ENCODE results near the gene CARS1. TPM values are rescaled to one million over a fixed set of nuclear protein-coding genes. Genes with fewer than 3 reads are reported as not detected.
"Not testable (repeated sequence)": the region's sequence is repeated elsewhere in the genome, so short reads cannot be mapped to it uniquely, and the experiment has no call there.

CARS1 gene
- total RNA-seq, 1 donor, result 17.8 TPM

DNA sequence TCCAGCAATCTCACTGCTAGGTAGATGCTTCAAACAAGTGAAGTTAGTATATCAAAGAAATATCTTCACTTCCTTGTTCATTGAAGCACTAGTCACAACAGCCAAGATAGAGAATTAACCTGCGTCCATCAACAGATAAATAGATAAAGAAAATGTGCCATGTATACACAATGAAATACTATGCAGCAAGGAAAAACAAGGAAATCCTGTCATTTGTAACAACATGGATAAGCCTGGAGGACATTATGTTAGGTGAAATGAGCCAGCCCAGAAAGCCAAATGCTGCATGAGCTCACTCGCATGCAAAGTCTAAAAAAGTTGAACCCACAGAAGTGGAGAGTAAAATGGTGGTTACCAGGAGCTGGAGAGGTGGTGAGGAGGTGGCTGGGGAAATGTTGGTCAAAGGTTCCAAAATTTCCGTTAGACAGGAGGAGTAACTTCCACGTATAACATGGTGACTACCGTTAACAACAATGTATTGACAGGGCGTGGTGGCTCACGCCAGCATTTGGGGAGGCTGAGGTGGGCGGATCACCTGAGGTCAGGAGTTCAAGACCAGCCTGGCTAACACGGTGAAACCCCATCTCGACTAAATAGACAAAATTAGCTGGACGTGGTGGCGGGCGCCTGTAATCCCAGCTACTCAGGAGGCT is 23.6 kb upstream of the CARS1 start:
- Histone ChIP-seq H3K9me3 (ENCODE audit: low read depth, low read length) (no peaks in the 10 kb centered on the region), H3K4me3 (ENCODE audit: low read length) (no peak overlapping the region), H3K27me3 (ENCODE audit: insufficient read depth, low read length) (no peaks in the 10 kb centered on the region), H3K4me1 (ENCODE audit: insufficient read depth, low read length) (no peaks in the 10 kb centered on the region)

DNA sequence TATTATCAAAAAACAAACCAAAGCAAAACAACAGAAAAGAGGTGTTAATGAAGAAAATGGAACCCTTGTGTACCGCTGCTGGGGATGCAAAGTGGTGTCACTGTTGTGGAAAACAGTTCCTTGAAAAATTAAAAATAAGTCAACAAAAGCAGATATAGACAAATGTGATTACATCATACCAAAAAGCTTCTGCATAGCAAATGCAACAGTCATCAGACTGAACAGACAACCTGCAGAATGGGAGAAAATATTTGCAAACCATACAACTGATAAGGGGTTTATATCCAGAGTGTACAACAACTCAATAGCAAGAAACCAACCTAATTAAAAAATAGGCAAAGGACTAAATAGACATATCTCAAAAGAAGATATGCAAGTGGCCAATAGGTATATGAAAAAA is 22.9 kb upstream of the CARS1 start:
- Histone ChIP-seq H3K9me3 (ENCODE audit: low read depth, low read length) (no peaks in the 10 kb centered on the region), H3K27me3 (ENCODE audit: insufficient read depth, low read length) (no peaks in the 10 kb centered on the region), H3K4me1 (ENCODE audit: insufficient read depth, low read length) (no peaks in the 10 kb centered on the region), H3K4me3 (ENCODE audit: low read length) (no peak overlapping the region)

DNA sequence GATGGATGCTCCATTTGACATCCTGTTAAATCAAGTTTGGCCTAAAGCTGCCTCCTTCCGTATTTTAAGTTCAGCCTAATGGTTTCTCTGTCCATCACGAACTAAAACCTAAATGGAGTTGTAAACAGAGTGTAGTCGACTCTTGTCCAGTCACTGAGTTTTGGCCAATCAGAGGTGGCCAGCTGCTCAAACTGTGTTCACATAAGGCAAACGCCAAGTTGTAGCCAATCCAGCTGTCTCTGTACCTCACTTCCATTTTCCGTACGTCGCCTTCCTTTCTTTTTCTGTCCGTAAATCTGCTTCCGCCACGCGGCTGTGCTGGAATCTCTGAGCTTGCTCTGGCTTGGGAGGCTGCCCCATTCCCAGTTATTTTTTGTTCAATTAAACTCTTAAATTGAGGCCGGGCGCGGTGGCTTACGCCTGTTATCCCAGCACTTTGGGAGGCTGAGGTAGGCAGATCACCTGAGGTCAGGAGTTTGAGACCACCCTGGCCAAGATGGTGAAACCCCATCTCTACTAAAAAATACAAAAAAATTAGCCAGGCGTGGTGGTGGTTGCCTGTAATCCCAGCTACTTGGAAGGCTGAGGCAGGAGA is 20.7 kb upstream of the CARS1 start:
- Histone ChIP-seq H3K27me3 (ENCODE audit: insufficient read depth, low read length) (no peaks in the 10 kb centered on the region), H3K4me3 (ENCODE audit: low read length) (no peak overlapping the region), H3K4me1 (ENCODE audit: insufficient read depth, low read length) (no peaks in the 10 kb centered on the region), H3K9me3 (ENCODE audit: low read depth, low read length) (no peaks in the 10 kb centered on the region)

DNA sequence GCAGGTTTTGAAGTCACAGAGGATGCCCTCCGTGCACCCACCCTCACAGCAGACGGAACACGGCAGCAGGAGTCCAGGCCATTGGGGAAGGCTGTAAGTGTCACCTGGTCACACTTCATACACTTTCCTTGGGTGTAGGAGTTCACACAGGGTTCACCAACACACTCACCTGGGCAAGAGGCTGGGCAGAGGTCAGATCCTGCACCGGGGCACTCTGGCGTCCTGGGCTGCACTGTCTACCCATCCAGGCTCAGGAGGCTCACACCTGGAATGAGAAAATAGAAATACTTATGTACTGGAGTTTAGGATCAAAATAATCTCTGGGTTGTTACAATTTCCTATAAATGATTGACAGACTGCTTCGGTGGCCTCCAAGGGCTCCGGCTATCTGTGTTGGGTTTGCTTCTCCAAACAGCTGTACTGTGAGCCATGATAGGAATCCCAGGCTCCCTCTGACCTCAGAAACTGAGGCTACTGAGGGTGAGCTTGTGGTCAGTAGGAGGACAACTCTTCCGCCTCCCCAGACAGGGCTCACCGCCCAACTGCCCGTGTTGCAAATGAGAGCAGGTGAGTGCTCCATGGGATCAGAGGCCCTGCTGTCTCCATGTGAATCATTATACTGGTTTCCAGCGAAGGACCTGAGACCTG is 20.1 kb upstream of the CARS1 start:
- Histone ChIP-seq H3K9me3 (ENCODE audit: low read depth, low read length) (no peaks in the 10 kb centered on the region), H3K27me3 (ENCODE audit: insufficient read depth, low read length) (no peaks in the 10 kb centered on the region), H3K4me1 (ENCODE audit: insufficient read depth, low read length) (no peaks in the 10 kb centered on the region), H3K4me3 (ENCODE audit: low read length) (no peak overlapping the region)

DNA sequence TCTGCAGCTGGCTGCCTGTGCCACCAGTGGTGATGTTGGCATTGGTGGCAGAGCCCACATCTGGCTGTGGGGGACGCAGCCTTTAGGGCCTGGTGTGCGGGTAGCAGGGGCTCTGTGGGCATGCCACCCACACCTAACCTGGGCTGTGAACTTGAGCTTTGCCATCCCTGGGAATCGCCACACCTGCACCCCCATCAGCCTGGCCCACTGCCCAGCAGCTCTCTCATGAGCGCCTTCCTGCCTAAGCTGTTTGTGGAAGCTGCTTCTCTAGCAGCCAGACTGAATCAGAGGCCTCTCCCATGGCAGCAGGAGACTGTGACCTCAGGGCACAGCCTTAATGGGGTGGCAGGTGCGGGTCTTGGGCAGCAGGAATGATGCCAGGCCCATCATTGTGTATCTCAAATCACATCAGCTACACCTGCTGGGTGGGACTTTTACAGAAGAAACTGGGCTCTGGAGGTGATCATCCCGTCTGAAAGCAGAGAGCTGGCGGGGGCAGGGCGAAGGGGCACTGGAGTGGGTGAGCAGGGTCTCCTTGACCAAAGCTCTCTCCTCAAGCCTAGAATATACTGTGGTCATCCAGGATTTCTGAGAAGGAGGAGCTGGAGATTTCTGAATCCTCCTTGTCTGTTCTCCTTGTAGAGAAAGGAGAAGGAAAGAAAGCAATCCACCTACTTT is 17.8 kb upstream of the CARS1 start:
- Histone ChIP-seq H3K4me1 (ENCODE audit: insufficient read depth, low read length) (no peaks in the 10 kb centered on the region), H3K4me3 (ENCODE audit: low read length) (no peak overlapping the region), H3K9me3 (ENCODE audit: low read depth, low read length) (no peaks in the 10 kb centered on the region), H3K27me3 (ENCODE audit: insufficient read depth, low read length) (no peaks in the 10 kb centered on the region)

DNA sequence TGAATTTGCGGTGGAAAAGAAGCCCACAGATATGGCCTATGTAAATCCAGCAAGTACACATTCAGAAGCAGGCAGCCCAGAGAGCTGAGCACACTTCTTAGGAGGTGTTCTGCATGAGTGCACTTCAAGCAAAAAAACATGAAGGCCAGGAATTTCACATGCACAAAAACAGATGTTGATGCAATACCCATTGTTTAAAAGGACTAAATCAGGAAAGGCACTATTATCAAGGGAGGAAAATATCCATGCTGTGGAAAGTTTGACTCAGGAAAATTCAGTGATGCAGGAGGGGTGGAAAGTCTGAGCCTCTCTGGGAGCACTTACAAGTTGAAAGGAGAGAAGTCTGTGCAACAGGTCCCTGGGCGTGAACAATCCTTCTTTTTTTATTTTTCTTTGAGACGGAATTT is 15.8 kb upstream of the CARS1 start:
- Histone ChIP-seq H3K4me1 (ENCODE audit: insufficient read depth, low read length) (no peaks in the 10 kb centered on the region), H3K27me3 (ENCODE audit: insufficient read depth, low read length) (peaks cover 3% of the 10 kb centered on the region), H3K4me3 (ENCODE audit: low read length) (no peak overlapping the region), H3K9me3 (ENCODE audit: low read depth, low read length) (no peaks in the 10 kb centered on the region)

DNA sequence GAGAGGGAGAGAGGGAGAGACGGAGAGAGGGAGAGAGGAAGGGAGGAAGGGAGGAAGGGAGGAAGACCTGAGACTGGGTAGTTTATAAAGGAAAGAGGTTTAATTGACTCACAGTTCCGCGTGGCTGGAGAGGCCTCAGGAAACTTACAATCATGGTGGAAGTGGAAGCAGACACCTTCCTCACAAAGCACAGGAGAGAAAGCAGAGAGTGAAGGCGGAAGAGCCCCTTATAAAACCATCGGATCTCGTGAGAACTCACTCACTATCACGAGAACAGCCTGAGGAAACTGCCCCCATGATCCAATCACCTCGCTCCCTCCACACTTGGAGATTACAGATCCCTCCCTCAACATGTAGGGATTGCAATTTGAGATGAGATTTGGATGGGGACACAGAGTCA is 12.2 kb upstream of the CARS1 start:
- H3K4me3 ChIP-seq (ENCODE audit: low read length), result no peak overlapping the region
- H3K27me3 ChIP-seq (ENCODE audit: insufficient read depth, low read length), result peaks cover 3% of the 10 kb centered on the region
- H3K9me3 ChIP-seq (ENCODE audit: low read depth, low read length), result no peaks in the 10 kb centered on the region
- no peaks in the 10 kb centered on the region for H3K4me1 ChIP-seq (ENCODE audit: insufficient read depth, low read length)

DNA sequence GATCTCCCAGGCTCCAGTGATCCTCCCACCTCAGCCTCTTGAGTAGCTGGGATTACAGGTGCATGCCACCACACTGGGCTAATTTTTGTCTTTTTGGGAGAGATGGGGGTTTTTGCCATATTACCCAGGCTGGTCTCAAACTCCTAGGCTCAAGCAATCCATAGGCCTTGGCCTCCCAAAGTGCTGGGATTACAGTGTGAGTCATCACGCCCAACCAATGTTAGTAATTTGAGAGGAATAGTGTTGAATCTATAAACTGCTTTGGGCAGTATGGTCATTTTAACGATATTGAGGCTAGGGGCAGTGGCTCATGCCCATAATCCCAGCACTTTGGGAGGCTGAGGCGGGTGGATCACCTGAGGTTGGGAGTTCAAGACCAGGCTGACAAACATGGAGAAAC is 9.1 kb upstream of the CARS1 start:
- H3K9me3 ChIP-seq (ENCODE audit: low read depth, low read length), result not testable (repeated sequence)

DNA sequence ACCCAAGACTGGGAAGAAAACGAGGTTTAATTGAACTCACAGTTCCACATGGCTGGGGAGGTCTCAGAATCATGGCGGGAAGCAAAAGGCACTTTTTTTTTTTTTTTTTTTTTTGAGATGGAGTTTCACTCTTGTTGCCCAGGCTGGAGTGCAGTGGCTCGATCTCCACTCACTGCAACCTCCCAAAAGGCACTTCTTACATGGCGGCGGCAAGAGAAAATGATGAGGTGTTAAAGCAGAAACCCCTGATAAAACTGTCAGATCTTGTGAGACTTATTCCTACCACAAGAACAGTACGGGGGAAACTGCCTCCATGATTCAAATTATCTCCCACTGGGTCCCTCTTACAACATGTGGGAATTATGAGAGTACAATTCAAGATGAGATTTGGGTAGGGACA is 7.5 kb upstream of the CARS1 start:
- not testable (repeated sequence) for H3K4me1 ChIP-seq (ENCODE audit: insufficient read depth, low read length); H3K27me3 ChIP-seq (ENCODE audit: insufficient read depth, low read length); H3K9me3 ChIP-seq (ENCODE audit: low read depth, low read length)

More for the DNA sequence above, 9.1 kb upstream of the CARS1 start:
- not testable (repeated sequence) for H3K4me3 ChIP-seq (ENCODE audit: low read length); H3K4me1 ChIP-seq (ENCODE audit: insufficient read depth, low read length); H3K27me3 ChIP-seq (ENCODE audit: insufficient read depth, low read length)

DNA sequence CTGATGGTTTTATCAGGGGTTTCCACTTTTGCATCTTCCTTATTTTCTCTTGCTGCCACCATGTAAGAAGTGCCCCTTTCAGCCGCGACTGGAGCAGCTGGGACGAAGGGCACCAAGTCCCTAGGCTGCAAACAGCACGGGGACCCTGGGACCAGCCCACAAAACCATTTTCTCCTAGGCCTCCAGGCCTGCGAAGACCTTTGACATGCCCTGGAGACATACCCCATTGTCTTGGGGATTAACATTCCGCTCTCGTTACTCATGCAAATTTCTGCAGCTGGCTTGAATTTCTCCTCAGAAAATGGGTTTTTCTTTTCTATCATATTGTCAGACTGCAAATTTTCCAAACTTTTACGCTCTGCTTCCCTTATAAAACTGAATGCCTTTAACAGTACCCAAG is 6.7 kb upstream of the CARS1 start:
- H3K4me1 ChIP-seq (ENCODE audit: insufficient read depth, low read length); H3K4me3 ChIP-seq (ENCODE audit: low read length); H3K27me3 ChIP-seq (ENCODE audit: insufficient read depth, low read length); H3K9me3 ChIP-seq (ENCODE audit: low read depth, low read length): not testable (repeated sequence)

More for the DNA sequence above, 7.5 kb upstream of the CARS1 start:
- not testable (repeated sequence) for H3K4me3 ChIP-seq (ENCODE audit: low read length)

DNA sequence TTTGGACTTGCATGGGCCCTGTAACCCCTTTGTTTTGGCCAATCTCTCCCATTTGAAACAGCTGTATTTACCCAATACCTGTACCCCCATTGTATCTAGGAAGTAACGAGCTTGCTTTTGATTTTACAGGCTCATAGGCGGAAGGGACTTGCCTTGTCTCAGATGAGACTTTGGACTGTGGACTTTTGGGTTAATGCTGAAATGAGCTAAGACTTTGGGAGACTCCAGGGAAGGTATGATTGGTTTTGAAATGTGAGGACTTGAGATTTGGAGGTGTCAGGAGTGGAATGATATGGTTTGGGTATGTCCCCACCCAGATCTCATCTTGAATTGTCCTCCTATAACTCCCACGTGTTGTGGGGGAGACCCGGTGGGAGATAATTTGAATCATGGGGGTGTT is 6.2 kb upstream of the CARS1 start:
- not testable (repeated sequence) for H3K4me1 ChIP-seq (ENCODE audit: insufficient read depth, low read length); H3K27me3 ChIP-seq (ENCODE audit: insufficient read depth, low read length); H3K9me3 ChIP-seq (ENCODE audit: low read depth, low read length); H3K4me3 ChIP-seq (ENCODE audit: low read length)

DNA sequence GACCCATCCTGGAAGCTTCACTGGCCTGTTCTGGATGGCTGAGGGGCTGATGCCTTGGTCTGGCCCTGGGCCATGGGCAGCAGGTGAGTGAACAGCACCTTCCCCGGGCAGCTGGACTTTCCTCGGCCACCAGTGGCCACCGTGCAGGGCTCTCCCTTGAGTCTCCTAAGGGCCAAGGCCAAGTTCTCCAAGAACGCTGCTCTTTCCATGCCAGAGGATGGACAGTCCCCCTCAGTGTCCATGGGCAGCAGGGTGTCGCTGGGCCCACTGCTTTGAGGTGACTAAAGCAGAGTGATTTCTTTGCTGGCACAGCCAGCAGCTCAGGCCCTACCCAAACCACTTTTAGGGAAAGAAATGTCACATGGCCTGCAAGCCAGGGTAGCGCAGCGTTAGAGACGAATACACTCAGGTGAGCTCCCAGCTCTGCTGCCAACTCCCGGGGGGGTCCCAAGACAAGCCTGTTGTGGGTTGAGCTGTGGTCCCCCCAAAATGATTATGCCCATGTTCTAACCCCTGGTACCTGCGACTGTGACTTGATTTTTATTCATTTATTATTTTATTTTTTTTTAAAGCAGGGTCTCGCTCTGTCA is 3.3 kb upstream of the CARS1 start:
- Histone ChIP-seq H3K27me3 (ENCODE audit: insufficient read depth, low read length) (no peaks in the 10 kb centered on the region), H3K9me3 (ENCODE audit: low read depth, low read length) (no peaks in the 10 kb centered on the region), H3K4me3 (ENCODE audit: low read length) (no peak overlapping the region), H3K4me1 (ENCODE audit: insufficient read depth, low read length) (peaks cover 17% of the 10 kb centered on the region)

DNA sequence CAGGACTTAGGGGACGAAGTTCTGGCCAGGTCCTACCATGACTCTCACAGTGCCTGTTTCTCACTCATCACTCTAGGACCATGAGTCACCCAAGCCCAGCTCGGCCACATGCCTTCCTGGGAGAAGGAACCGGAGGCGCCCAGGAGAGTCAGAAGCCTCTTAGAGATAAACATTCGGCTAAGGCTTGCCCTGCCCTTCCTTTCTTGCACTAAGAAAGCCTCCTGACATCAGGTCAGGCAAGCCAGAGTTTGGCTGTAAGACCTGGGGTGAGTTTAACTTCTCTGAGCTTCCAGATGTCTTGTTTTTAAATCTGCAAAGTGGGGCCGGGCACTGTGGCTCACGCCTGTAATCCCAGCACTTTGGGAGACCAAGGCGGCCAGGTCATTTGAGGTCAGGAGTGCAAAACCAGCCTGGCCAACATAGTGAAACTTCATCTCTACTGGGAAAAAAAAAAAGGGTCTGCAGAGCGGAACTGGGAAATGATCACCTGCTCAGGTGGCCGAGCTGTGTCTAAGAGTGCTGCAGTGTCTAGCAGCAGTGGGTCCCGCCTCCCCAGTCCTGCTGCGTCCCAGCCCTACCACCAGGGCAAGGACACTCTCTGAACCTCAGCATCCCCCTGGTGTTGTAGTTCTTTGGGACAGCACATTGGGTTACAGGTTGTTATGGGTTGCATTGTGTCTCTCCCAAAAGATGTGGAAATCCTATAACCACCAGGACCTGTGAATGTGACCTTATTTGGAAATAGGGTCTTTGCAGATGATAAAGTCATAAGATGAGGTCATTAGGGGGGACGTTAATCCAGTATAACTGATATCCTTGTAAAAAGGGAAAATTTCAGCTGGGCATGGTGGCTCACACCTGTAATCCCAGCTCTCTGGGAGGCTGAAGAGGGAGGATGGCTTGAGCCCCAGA is 1.8 kb upstream of the CARS1 start:
- Histone ChIP-seq H3K4me3 (ENCODE audit: low read length) (no peak overlapping the region), H3K9me3 (ENCODE audit: low read depth, low read length) (no peaks in the 10 kb centered on the region)

DNA sequence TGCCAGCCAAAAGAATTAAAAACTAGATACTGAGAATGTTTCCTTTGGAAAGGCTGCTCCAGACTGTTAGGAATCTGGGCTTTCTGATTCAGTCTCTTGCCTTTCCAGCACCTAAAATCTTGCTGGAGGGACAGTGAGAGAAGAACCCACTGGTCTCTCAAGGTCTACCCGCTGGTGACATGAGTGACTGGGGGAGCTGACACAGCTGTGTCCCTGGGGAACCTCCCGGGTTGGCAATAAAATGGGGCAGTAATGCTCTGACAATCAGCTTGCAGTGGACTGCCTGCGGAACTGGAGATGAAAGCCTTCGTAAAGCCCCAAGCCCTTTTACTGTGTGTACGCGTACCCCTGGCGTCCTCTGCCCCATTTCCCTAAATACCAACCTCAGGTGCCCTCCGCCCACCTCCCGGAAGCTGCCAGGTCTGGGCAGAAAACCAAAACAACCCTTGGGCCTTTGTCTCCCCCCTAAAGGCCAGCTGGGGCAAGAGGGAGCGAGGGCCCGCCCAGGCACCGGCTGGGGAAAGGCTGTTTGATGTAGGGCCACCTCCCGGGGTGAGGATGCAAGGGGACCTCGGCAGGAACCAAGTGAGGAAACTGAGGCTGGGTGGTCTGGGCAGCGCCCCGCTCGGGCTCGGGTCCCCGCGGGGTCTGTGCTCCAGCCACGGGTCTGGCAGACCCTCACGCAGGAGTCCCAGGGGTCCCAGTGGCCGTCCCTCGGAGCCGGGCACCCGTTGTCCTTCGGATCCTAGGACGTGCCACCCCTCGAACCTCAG is 741 bp downstream of the CARS1 start:
- Histone ChIP-seq H3K4me3 (ENCODE audit: low read length) (peak overlapping the region; percentile 82), H3K4me1 (ENCODE audit: insufficient read depth, low read length) (peaks cover 37% of the 10 kb centered on the region), H3K9me3 (ENCODE audit: low read depth, low read length) (no peaks in the 10 kb centered on the region)

More for the DNA sequence above, 1.8 kb upstream of the CARS1 start:
- H3K4me1 ChIP-seq (ENCODE audit: insufficient read depth, low read length), result peaks cover 24% of the 10 kb centered on the region
- no peaks in the 10 kb centered on the region for H3K27me3 ChIP-seq (ENCODE audit: insufficient read depth, low read length)

More for the DNA sequence above, 741 bp downstream of the CARS1 start:
- H3K27me3 ChIP-seq (ENCODE audit: insufficient read depth, low read length), result no peaks in the 10 kb centered on the region

Measured in mononuclear cell (primary cell).